HG02840 (cell line): ENCODE results near the gene SLC4A9.

Source experiments
- ATAC-seq: cut with Tn5 transposase; IDR thresholded peaks from one replicate; pipeline ENCODE4 v1.9.1; 2021; ENCODE audit warnings: mild to moderate bottlenecking, moderate library complexity, moderate number of reproducible peaks; ENCODE audit not compliant: unreplicated experiment, low FRiP score

SLC4A9 gene, protein sequence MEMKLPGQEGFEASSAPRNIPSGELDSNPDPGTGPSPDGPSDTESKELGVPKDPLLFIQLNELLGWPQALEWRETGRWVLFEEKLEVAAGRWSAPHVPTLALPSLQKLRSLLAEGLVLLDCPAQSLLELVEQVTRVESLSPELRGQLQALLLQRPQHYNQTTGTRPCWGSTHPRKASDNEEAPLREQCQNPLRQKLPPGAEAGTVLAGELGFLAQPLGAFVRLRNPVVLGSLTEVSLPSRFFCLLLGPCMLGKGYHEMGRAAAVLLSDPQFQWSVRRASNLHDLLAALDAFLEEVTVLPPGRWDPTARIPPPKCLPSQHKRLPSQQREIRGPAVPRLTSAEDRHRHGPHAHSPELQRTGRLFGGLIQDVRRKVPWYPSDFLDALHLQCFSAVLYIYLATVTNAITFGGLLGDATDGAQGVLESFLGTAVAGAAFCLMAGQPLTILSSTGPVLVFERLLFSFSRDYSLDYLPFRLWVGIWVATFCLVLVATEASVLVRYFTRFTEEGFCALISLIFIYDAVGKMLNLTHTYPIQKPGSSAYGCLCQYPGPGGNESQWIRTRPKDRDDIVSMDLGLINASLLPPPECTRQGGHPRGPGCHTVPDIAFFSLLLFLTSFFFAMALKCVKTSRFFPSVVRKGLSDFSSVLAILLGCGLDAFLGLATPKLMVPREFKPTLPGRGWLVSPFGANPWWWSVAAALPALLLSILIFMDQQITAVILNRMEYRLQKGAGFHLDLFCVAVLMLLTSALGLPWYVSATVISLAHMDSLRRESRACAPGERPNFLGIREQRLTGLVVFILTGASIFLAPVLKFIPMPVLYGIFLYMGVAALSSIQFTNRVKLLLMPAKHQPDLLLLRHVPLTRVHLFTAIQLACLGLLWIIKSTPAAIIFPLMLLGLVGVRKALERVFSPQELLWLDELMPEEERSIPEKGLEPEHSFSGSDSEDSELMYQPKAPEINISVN

DNA sequence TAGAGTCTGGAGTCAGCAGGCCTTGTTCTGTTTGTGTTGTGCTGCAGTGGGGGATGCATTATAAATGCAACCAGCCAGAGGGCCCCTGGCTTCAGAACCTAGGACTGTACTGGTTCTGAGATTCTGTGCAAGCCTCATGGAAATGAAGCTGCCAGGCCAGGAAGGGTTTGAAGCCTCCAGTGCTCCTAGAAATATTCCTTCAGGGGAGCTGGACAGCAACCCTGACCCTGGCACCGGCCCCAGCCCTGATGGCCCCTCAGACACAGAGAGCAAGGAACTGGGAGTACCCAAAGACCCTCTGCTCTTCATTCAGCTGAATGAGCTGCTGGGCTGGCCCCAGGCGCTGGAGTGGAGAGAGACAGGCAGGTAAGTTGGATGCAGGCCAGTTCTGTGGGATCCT, at the start of gene SLC4A9:
SLC4A9 (plus strand) TSS at position 94 of the 400 bp plus-strand sequence; CDS start at position 137, 43 bp downstream.
- no peak for ATAC-seq

DNA sequence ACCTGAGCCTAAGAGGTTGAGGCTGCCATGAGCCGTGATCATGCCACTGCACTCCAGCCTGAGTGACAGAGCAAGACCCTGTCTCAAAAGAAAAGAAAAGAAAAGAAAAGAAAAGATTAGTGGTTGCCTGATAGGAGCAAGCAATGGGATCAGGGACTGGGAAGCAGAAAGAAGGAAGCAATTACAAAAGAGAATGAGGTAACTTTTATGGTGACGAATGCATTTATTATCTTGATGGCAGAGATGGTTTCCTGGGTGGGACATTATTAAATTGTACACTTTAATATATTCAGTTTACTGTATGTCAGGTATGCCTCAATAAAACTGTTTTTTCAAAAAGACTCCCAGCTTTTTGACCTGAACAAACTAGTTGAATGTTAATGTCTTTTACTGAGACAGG, 49.6 kb upstream of the SLC4A9 start:
- no peak for ATAC-seq

DNA sequence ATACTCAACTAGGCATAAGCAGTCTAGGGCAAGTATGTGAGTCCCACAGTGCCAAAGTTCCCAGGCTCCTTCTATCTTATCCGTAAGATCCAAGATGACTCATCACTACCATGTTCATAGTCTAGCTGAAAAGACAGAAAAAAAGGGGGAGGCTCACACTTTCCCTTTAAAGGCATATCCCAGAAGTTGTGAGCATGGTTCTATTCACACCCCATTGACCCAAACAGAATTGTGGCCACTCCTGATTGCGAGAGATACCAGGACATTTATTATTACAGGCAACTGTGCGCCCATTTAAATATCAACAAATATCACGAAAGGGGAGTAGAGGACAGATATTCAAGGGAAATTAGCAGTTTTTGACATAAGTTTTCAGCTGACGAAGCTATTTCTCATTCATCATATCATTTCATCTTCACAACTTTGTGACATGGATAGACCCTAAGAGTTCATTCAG, 49.0 kb upstream of the SLC4A9 start:
- no peak for ATAC-seq

DNA sequence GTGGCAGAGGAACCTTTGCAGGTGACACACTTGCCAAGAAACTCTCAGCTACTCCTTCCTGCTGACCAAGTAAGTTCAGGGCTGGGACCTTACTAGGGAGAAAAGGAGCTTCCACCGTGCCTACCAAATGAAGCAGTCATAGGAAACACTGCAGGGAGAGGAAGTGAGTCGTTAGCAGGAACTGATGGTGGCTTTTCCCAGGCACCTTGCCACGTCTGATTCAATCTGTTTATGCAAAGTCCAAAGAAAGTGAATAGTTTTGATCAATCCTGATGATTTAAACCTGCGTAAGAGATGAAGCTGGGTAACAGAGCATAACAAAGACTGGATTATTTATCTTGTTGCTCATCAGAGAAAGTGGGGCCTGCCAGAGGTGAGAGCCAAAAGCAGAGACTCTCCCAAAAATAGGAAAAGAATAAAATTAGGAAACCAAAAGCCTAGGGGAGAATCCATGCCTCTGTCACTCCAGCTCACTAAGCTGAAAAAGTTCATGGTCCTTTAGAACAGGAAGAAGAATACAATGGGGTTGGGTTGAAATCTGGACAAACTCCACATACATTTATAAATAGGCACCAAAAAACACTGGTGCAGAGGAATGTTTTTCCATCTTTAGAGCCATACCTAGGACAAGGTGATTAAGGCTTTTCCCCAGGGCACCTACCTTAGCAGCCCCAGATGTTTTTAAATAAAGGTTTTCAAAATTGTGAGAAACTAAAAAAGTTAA, 47.8 kb upstream of the SLC4A9 start:
- no peak for ATAC-seq

DNA sequence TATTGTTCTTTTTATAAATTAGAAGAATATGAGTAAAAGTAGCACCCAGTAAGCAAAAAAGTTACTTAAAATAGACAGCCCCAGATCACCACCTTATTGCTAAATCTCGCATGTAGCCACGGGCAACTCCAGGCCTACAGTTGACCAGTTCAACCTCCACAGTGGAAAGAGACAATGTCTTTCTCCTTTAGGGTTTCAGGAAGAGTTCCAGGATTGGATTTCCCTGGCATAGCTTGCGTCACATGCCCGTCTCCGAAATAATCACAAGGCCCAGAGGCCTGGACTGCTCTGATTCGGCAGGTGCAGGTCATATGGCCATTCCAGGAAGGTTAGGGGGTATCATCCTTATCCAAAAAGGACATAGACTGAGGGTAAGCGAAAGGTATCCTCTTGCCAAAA, 47.2 kb upstream of the SLC4A9 start:
- ATAC-seq = no peak

DNA sequence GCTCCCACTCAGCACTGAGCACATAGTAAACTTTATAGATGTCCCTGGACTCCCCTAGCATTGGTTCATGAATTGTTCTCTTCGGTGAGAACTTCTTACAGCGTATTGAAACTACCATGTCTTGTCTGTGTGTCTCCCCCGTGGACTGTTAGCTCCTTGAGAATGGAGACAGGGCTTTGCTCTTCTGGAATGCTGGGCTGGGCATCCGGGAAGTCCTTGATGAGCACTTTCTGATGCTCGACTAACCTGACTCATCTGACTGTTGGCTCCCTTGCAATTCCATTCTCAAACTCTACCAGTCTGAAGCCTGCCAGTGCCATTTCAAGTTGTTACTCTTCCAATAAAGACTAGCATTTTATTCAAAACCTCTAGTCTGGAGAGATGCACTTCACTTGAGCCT, 42.1 kb upstream of the SLC4A9 start:
- no peak for ATAC-seq

DNA sequence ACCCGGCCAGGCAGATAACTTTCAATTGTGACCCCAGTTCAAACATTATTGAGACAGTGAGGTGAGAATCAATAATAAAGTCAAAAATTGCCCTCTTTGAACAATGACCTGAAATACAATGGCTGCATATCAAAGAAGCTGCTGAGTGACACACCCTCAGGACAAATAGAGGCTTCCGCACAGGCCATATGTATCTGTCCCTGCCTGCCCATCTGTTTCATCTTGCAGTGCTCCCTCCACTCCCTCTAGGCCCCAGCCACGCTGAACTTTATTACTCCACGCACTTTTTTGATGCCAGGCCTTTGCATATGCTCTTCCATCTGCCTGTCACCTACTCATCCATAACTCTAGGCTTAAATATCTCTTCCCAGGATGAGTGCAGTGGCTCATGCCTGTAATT, 41.2 kb upstream of the SLC4A9 start:
- ATAC-seq = no peak

DNA sequence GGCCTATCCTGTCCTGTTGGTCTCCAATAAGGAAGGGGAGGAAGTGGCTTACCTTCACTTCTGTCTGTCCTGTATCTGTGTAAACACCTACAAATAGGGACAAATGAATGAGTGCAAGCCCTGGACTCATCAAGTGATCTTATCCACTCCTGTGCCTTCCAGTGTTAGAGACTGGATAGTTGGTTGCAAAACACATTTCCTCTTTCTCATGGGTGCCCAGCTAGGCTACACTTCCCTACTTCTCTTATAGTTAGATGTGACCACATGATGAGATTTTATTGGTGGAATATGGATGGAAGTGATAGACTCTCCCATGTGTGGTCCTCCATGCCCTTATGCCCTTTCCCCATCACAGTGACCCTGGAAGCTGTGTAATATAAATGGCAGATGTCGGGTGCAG, 40.2 kb upstream of the SLC4A9 start:
- no peak for ATAC-seq

DNA sequence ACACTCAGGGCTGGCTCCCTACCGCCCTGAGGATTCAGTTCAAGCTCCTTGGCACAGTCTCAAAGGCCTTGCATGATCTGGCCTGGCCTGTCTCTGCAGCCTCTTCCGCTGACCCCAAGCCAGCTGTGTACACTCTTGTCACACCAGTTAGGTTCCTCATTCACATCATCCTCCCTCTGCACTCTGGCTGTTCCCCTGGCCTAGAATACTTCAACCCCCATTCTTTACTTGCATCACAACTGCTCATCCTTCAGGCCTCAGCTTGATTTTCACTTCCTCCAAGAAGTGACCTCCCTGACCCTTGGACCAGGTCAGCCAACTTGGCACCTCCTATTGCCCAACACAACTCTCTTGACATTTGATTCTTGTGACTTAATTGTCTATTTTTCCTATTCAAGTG, 38.2 kb upstream of the SLC4A9 start:
- ATAC-seq = no peak

DNA sequence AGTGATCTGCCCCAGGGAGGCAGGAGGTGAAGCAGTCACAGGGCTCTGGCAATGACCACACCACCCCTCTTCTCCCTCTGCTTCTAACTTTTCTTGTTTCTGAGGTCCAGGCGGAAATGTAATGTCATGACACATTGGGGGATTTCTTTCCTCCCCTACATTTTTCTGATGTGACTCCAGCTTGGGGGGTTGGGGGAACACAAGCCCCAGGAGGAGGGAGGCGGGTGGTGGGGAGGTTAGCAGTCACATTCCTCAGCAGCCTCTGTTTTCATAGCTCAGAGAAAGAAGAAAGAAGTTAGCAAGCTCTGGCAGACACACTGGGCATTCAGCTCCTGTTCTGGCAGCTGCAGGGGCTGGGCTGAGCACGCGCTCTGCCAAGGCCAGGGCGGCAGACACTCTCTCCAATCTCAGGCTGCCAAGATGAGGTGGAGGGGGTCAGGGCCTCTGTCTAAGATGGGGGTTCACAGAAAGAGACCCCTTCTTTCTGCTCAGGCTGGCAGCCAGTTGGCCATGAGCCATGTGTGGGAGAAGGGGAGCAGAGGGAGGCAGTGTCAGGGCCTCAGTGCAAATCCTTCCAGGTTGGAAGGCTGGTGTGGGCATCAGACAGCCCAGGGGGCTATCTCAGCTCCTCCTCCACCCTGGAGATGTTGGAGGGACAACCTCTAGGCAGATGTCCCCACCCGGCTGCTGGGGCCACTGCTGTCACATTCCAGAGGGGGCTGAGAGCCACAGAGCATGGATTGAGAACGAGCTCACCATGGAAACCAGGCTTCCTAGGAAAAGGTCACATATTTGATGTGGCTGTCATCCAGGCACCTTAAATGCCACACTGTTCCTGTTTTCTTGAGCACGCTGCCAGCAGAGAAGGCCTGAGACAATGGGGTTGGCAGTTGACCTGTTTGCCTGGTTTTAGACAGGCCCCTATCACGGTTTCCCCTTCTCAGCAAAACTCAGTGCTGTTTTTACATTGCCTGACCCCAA, 37.0 kb upstream of the SLC4A9 start:
- ATAC-seq = no peak

DNA sequence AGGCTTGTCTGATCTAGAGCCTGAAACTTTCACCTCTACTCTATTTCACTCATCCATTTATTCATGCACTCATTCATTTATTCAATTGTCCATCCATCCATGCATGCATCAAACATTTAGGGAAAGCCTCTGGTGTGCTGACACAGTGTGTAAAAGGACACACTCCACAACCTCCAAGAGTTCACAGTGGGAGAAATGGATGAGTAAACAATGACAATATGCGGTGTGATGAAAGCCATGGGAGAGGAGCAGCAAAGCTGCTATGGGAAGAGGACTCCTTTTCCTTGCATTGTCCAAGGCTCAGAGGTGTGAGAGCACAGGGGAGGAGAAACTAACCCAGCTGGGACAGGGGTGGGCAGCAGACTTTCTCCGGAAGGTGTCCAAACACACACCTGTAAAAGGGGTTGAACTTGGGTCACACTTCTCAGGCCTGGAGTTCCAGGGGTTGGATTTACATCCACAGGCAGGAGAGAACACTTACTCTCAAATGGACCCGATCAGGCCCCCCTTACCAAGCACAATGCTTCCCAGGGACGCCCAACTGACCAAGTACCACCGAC, 35.9 kb upstream of the SLC4A9 start:
- ATAC-seq = no peak

DNA sequence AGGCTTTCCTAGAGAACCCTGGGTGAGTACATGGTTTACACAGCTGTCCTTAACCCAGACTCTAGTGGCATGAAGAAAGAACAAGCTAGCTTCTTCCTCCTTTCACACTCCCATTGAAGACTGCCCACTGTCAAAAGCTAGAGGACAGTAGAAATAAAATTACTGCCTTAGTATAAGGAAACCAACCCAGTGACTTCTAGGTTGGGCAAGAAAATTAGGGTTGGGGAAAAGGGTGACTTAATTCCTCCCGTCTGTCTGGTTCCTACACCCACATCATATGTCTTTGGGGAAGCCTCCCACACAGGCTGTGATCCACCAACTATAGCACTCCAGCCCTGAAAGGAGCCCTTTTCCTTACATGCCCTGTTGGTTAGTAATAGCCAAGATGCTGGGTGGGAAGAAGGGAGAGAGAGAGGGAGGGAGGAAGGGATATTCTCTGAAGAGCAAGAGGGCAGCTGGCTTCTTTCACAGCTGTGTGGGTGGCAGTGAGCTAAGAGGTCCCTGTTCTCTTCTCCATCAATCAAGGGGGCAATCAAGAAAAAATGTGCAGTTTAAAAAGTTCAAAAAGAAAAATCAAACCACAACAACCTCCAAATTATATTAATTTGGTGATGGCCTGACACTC, 35.3 kb upstream of the SLC4A9 start:
- no peak for ATAC-seq

DNA sequence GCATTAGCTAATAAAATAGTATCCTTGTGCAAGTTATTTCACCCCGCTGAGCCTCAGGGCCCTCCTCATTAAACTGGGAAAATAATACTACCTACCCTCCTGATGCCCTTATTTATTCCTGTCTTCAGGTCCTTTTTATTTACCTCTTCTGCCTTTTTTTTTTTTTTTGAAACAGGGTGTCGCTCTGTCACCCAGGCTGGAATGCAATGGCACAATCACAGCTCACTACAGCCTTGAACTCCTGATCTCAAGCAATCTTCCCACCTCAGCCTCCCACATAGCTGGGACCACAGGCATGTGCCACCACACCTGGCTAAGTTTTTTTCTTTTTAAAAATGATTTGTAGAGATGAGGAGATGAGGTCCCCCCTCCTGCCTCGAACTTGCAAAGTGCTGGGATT, 34.5 kb upstream of the SLC4A9 start:
- ATAC-seq = no peak

DNA sequence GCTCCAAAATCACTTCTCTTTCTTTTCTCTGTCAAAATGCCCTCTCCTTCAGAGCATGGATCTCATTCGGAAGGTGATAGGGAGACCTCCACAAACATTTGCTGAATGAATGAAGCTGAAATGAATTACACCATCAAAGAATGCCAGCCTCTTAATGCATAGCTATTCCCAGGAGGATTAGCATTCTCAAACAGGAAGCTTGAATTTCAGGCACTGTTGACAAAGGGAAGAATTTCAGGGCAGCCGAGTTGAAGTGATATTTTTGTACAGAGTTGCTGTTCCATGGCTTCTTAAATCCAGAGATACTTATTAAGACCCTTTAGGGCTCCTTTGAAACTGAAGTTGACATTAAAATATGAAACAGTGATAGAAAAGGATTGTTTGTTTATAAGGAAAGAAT, 32.4 kb upstream of the SLC4A9 start:
- no peak for ATAC-seq

DNA sequence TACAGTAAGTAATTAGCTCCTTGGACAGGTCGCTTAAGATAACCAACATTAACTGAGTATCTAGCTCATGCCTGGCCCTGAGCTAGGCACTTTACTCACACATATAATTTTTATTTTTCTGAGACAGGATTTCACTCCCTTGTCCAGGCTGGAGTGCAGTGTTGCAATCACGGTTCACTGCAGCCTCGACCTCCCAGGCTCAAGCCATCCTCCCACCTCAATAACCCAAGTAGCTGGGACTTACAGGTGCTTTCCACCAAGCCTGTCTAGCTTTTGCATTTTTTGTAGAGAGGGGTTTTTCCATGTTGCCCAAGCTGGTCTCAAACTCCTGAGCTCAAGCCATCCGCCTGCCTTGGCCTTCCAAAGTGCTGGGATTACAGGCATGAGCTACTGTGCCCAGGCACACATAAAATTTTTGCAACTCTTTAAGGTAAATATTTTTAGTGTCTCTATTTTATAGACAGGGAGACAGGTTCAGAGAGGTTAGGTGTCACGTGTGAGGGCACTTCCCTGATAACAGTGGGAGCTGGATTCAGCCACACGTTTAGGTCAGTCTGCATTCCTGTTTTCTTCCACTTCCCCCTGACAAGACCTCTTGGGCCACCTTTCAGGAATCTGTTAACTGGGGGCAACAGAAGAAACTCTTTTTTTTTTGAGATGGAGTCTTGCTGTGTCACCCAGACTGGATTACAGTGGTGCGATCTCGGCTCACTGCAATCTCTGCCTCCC, 31.8 kb upstream of the SLC4A9 start:
- no peak for ATAC-seq

DNA sequence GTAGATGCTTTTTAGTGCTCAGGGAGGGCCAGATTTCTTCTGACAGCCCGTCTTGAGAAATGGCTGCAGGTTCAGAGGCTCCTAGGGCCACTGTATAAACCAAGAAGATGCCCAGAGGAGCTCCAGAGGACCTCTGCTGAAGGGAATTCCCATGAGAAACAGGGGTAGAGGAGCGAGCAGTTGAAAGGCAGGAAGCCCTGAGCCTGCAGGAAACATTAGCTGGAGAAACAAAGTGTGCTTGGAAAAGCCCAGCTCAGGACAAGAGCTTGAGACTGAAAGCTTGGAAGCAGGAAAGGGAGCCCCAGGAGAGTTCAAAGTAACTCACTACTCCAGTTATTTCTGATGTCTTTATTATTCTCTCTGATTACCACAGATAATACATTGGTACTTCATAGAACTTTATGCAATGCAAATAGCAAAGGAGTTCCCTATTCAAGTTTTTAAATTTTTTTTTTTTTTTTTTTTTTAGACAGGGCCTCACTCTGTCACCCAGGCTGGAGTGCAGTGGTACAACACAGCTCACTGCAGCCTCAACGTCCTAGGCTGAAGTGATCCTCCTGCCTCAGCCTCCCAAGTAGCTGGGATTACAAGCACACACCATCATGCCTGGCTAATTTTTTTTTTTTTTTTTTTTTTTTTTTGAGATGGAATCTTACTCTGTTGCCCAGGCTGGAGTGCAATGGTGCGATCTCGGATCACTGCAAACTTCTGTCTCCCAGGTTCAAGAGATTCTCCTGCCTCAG, 30.1 kb upstream of the SLC4A9 start:
- ATAC-seq = no peak

DNA sequence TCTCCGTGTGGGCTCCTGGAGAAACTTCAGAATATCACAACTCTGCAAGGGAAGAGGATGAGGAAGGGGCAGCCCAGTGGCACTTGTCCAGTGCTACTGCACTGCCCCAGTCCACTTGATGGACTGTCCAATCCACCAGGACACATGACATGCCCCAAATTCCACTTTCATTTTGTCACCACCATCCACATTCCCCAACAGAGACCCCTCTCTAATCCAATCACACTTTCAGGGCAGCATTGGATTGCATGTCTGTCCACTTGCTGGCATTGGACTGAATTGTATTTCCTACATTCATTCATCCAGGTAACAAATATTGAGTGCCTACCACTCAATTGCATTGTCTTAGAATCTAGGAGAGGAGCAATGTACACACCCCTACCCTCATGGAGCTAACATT, 28.4 kb upstream of the SLC4A9 start:
- ATAC-seq = no peak

DNA sequence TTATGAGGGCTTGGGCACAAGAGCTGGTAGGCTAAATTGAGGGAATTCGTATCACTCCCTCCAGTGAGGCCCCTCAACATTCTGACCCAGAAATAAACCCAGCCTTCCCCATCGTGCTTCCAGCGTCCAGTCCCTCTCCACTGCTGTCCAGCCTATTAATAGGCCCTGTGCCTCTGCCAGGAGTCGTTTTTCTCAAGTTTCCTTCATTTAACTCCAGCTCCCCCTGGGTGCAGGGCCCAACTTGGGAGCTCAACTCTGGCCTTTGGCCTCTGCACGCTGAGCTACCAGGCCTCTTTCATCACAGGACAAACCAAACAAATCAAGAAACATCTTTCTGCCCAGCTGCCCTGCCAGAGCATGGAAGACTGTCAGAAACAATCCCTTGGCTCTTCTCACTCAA, 23.6 kb upstream of the SLC4A9 start:
- ATAC-seq = no peak
